H1 (cell line): ENCODE measurements around the gene ICAM3. TPM values are rescaled to one million over a fixed set of nuclear protein-coding genes. Genes with fewer than 3 reads are reported as not detected.
A peak's percentile ranks its signal among the peaks of the same experiment; 100 is the strongest.

Experiments
- CTCF ChIA-PET: fragments of 300-600 bp; sonication (Branson Sonifier 250); formaldehyde crosslinking; loops from one replicate; lab custom pipeline; 2021; ENCODE audit not compliant: partially characterized antibody; lab: Charles Lee
- POLR2A ChIA-PET: fragments of 300-600 bp; sonication (Branson Sonifier 250); formaldehyde crosslinking; loops from one replicate; lab custom pipeline; 2021; ENCODE audit warnings: inconsistent platforms; ENCODE audit not compliant: partially characterized antibody; lab: Charles Lee
- DNase-seq, 2 experiments: peaks; one replicate each; pipeline versions ENCODE4 v3.0.0 to v3.0.0-alpha.2; 2010 to 2022; ENCODE audit warnings: low spot score in 2 of 2, low read depth in 1 of 2, mixed read lengths in 1 of 2
- FAIRE-seq: peaks from 2 replicates; lab custom pipeline; 2011; peaks lifted over from hg19 to GRCh38; lab: Jason Lieb, UNC
- H2AFZ ChIP-seq: 2 replicates; pipeline ENCODE4 v1.8.1; 2012; ENCODE audit warnings: low read length, inconsistent platforms
- H2AK5ac ChIP-seq: 2 replicates; pipeline ENCODE4 v1.6.1; 2013; ENCODE audit warnings: low read depth, low read length
- H2BK120ac ChIP-seq: replicated peaks from 2 replicates; pipeline ENCODE3; 2013; ENCODE audit warnings: low read depth, low read length, inconsistent platforms
- H2BK12ac ChIP-seq: 2 replicates; pipeline ENCODE4 v1.6.1; 2013; ENCODE audit warnings: low read depth, low read length
- H2BK15ac ChIP-seq: 2 replicates; pipeline ENCODE4 v1.6.1; 2013; ENCODE audit warnings: low read length
- H2BK20ac ChIP-seq: 2 replicates; pipeline ENCODE4 v1.6.1; 2013; ENCODE audit warnings: low read length
- H2BK5ac ChIP-seq: 2 replicates; pipeline ENCODE4 v1.6.1; 2013; ENCODE audit warnings: low read depth, low read length
- H3K14ac ChIP-seq: 2 replicates; pipeline ENCODE4 v1.6.1; 2013; ENCODE audit warnings: inconsistent platforms; ENCODE audit not compliant: insufficient read length
- H3K18ac ChIP-seq: 2 replicates; pipeline ENCODE4 v1.6.1; 2013; ENCODE audit warnings: low read length; ENCODE audit errors: extremely low read depth
- H3K23ac ChIP-seq: 2 replicates; pipeline ENCODE4 v1.6.1; 2013; ENCODE audit warnings: inconsistent platforms; ENCODE audit not compliant: insufficient read length
- H3K23me2 ChIP-seq: 2 replicates; pipeline ENCODE4 v1.6.1; 2013; ENCODE audit warnings: low read depth, low read length
- H3K27ac ChIP-seq: 2 replicates; pipeline ENCODE4 v1.6.1; 2011; ENCODE audit warnings: low read depth, low read length, inconsistent platforms
- H3K27me3 ChIP-seq, 4 experiments: replicated peaks in 1 of 4; 1 replicate in 1 of 4; 2 replicates in 3 of 4; pipeline versions ENCODE4 v1.6.1 to v1.8.1; 2011 to 2013; ENCODE audit warnings: low read length in 3 of 4, mild to moderate bottlenecking in 3 of 4, inconsistent platforms in 2 of 4, mixed read lengths in 2 of 4, moderate library complexity in 1 of 4; ENCODE audit not compliant: control insufficient read depth in 3 of 4, insufficient read depth in 3 of 4; ENCODE audit errors: extremely low read depth in 1 of 4
- H3K36me3 ChIP-seq, 4 experiments: 2 replicates each; pipeline versions ENCODE4 v1.6.1 to v1.8.1; 2011 to 2013; ENCODE audit warnings: mild to moderate bottlenecking in 4 of 4, low read length in 3 of 4, moderate library complexity in 2 of 4, control low read depth in 1 of 4, inconsistent platforms in 1 of 4; ENCODE audit not compliant: insufficient read depth in 4 of 4, control insufficient read depth in 2 of 4
- H3K4ac ChIP-seq: replicated peaks from 2 replicates; pipeline ENCODE3; 2013; ENCODE audit warnings: low read length, low read depth, mixed read lengths, inconsistent platforms; ENCODE audit not compliant: insufficient read length
- H3K4me1 ChIP-seq, 4 experiments: replicated peaks in 1 of 4; 1 replicate in 1 of 4; 2 replicates in 3 of 4; pipeline versions ENCODE4 v1.6.1 to v1.8.1; 2011 to 2013; ENCODE audit warnings: low read length in 3 of 4, inconsistent platforms in 2 of 4, mixed read lengths in 1 of 4; ENCODE audit not compliant: insufficient read depth in 4 of 4, control insufficient read depth in 3 of 4
- H3K4me2 ChIP-seq, 2 experiments: 2 replicates each; pipeline versions ENCODE4 v1.6.1 to v1.8.1; 2011 to 2013; ENCODE audit warnings: low read depth in 2 of 2, low read length in 2 of 2, control low read depth in 1 of 2, inconsistent platforms in 1 of 2, mild to moderate bottlenecking in 1 of 2; ENCODE audit not compliant: insufficient read depth in 1 of 2
- H3K4me3 ChIP-seq, 4 experiments: fragments of 200-600, 300-600 bp in 1 of 4; sonication (generic), shearing (Covaris generic), sonication (Bioruptor Twin) in 1 of 4; 2 replicates each; pipeline versions ENCODE4 v1.5.1 to v1.8.1; 2011 to 2016; ENCODE audit warnings: low read length in 4 of 4, low read depth in 3 of 4, control low read depth in 2 of 4, inconsistent platforms in 2 of 4, mild to moderate bottlenecking in 2 of 4, mixed read lengths in 1 of 4, moderate library complexity in 1 of 4; ENCODE audit not compliant: insufficient read depth in 2 of 4; ENCODE audit errors: extremely low read depth in 1 of 4
- H3K56ac ChIP-seq: replicated peaks from 2 replicates; pipeline ENCODE3; 2013; ENCODE audit warnings: low read depth, mild to moderate bottlenecking, mixed read lengths, low read length, inconsistent platforms; ENCODE audit not compliant: insufficient read length
- H3K79me1 ChIP-seq: 2 replicates; pipeline ENCODE4 v1.6.1; 2013; ENCODE audit warnings: low read depth, low read length, control low read depth
- H3K79me2 ChIP-seq, 2 experiments: 2 replicates each; pipeline versions ENCODE4 v1.6.1 to v1.8.1; 2012 to 2013; ENCODE audit warnings: low read length in 2 of 2, mild to moderate bottlenecking in 2 of 2, inconsistent platforms in 1 of 2; ENCODE audit not compliant: insufficient read depth in 2 of 2, control insufficient read depth in 1 of 2
- H3K9ac ChIP-seq, 4 experiments: replicated peaks in 1 of 4; 1 replicate in 1 of 4; 2 replicates in 3 of 4; pipeline versions ENCODE4 v1.6.1 to v1.8.1; 2011 to 2013; ENCODE audit warnings: low read depth in 3 of 4, low read length in 3 of 4, control low read depth in 2 of 4, mild to moderate bottlenecking in 2 of 4, moderate library complexity in 2 of 4, inconsistent platforms in 1 of 4; ENCODE audit errors: extremely low read depth in 1 of 4
- H3K9me3 ChIP-seq, 2 experiments: 2 replicates each; pipeline versions ENCODE4 v1.6.1 to v1.8.1; 2012 to 2013; ENCODE audit warnings: mild to moderate bottlenecking in 2 of 2, moderate library complexity in 2 of 2, control low read depth in 1 of 2, inconsistent platforms in 1 of 2, low read depth in 1 of 2, low read length in 1 of 2, mixed read lengths in 1 of 2; ENCODE audit not compliant: insufficient read depth in 2 of 2
- H4K20me1 ChIP-seq, 2 experiments: replicated peaks in 1 of 2; 2 replicates each; pipeline versions ENCODE3 to v1.8.1; 2011 to 2013; ENCODE audit warnings: inconsistent platforms in 2 of 2, low read length in 2 of 2, mild to moderate bottlenecking in 1 of 2; ENCODE audit not compliant: insufficient read depth in 2 of 2, control insufficient read depth in 1 of 2
- H4K5ac ChIP-seq: 2 replicates; pipeline ENCODE4 v1.6.1; 2013; ENCODE audit warnings: low read length, low read depth, mixed read lengths, inconsistent platforms; ENCODE audit not compliant: insufficient read length
- H4K8ac ChIP-seq: 2 replicates; pipeline ENCODE4 v1.8.0; 2013; ENCODE audit warnings: mild to moderate bottlenecking, moderate library complexity, low read length, inconsistent platforms; ENCODE audit not compliant: insufficient read depth; ENCODE audit errors: extremely low read depth
- H4K91ac ChIP-seq: replicated peaks from 2 replicates; pipeline ENCODE3; 2013; ENCODE audit warnings: low read length, mixed read lengths, inconsistent platforms; ENCODE audit not compliant: insufficient read length
- ATF3 ChIP-seq: IDR thresholded peaks from 2 replicates; pipeline ENCODE4 v1.6.1; 2011; ENCODE audit warnings: low read depth, mild to moderate bottlenecking, low read length; ENCODE audit not compliant: insufficient read depth
- BACH1 ChIP-seq: IDR thresholded peaks from 2 replicates; pipeline ENCODE4 v1.6.1; 2012; ENCODE audit warnings: low read length, improper control_type of control experiment
- CHD1 ChIP-seq: IDR thresholded peaks from 2 replicates; pipeline ENCODE4 v1.6.1; 2012; ENCODE audit warnings: low read depth, low read length, improper control_type of control experiment
- CHD2 ChIP-seq: IDR thresholded peaks from 2 replicates; pipeline ENCODE4 v1.6.1; 2012; ENCODE audit warnings: low read length, improper control_type of control experiment
- CREB1 ChIP-seq: IDR thresholded peaks from 2 replicates; pipeline ENCODE4 v1.6.1; 2012; ENCODE audit warnings: inconsistent platforms
- CTBP2 ChIP-seq: IDR thresholded peaks from 2 replicates; pipeline ENCODE4 v1.7.0; 2011; ENCODE audit warnings: borderline replicate concordance, mild to moderate bottlenecking, moderate library complexity, mixed read lengths, low read length; ENCODE audit not compliant: insufficient read depth, insufficient read length
- EZH2 ChIP-seq: fragments of 200-600 bp; sonication (generic); IDR thresholded peaks from 2 replicates; pipeline ENCODE4 v1.7.1; 2012; ENCODE audit warnings: low read depth, mild to moderate bottlenecking, moderate library complexity, low read length, inconsistent platforms; ENCODE audit not compliant: severe bottlenecking
- GABPA ChIP-seq: IDR thresholded peaks from 2 replicates; pipeline ENCODE4 v1.6.1; 2011; ENCODE audit warnings: mild to moderate bottlenecking, low read length, moderate library complexity, borderline replicate concordance; ENCODE audit not compliant: insufficient read depth
- NRF1 ChIP-seq: IDR thresholded peaks from 2 replicates; pipeline ENCODE4 v1.6.1; 2011; ENCODE audit warnings: mild to moderate bottlenecking, low read depth, low read length, improper control_type of control experiment
- PHF8 ChIP-seq: fragments of 200-600 bp; sonication (generic); conservative IDR thresholded peaks from 2 replicates; pipeline ENCODE4 v1.7.1; 2012; ENCODE audit warnings: low read depth, mild to moderate bottlenecking, inconsistent platforms, low read length, moderate library complexity
- POLR2A ChIP-seq, 2 experiments: IDR thresholded peaks; 1 replicate in 1 of 2; 2 replicates in 1 of 2; pipeline ENCODE4 v1.6.1; 2011; ENCODE audit warnings: low read depth in 2 of 2, low read length in 2 of 2, mild to moderate bottlenecking in 2 of 2; ENCODE audit errors: control extremely low read depth in 1 of 2
- RXRA ChIP-seq: IDR thresholded peaks from 2 replicates; pipeline ENCODE4 v1.6.1; 2011; ENCODE audit warnings: low read depth, mild to moderate bottlenecking, low read length, moderate library complexity; ENCODE audit not compliant: insufficient read depth
- TAF7 ChIP-seq: optimal IDR thresholded peaks from 2 replicates; pipeline ENCODE3; 2011; ENCODE audit warnings: low read depth, mild to moderate bottlenecking, inconsistent platforms, low read length, moderate library complexity, borderline replicate concordance
- TEAD4 ChIP-seq: IDR thresholded peaks from 2 replicates; pipeline ENCODE4 v1.6.1; 2012; ENCODE audit warnings: low read depth, low read length, inconsistent platforms, mixed read lengths
- YY1 ChIP-seq: IDR thresholded peaks from 2 replicates; pipeline ENCODE4 v1.6.1; 2011; ENCODE audit warnings: low read depth, mild to moderate bottlenecking, low read length
- WGBS, 2 experiments: shearing (Covaris generic) in 1 of 2; methylation state at CpG; one replicate each; pipeline versions ENCODE4 v1.1.6 to v1.1.7; 2013 to 2015; ENCODE audit warnings: low lambda C conversion rate in 2 of 2, mixed read lengths in 2 of 2, inconsistent platforms in 1 of 2, low coverage in 1 of 2, missing lambda C conversion rate in 1 of 2; ENCODE audit not compliant: insufficient replicate concordance in 2 of 2, insufficient coverage in 1 of 2, insufficient read length in 1 of 2; ENCODE audit errors: extremely low coverage in 1 of 2, missing lambda C conversion rate in 1 of 2; 5-methylcytosine and 5-hydroxymethylcytosine counted together
- polyA plus RNA-seq, 7 experiments: library from polyadenylated mRNA; depleted of rRNA in 3 of 7; stranded (reverse) in 5 of 7; unstranded in 2 of 7; fragments of >200 nt in 5 of 7; fragments of 200-250 nt in 2 of 7; gene quantifications; 1 replicate in 5 of 7; 2 replicates in 1 of 7; 4 replicates in 1 of 7; pipeline versions ENCODE4 v1.2.1 to v1.2.3, GENCODE V29; 2011 to 2013; ENCODE audit warnings: missing spikeins in 2 of 7, mixed read lengths in 2 of 7
- total RNA-seq: library from RNA; stranded (reverse); fragmentation: NEBNext Ultra II Directional; extraction: Animal tissue kit (Norgen Biotek cat#: 25700); gene quantifications from 2 replicates; pipeline ENCODE4 v1.2.1, GENCODE V29; 2021

ICAM3 gene
- total and polyA plus RNA-seq, 2 of the 8 experiments (the other 6 are each of a cell fraction or from before 2014, with no cell fraction given): 15.4 to 16.5 TPM

- Histone ChIP-seq H3K4me2 (no peak overlapping the region), H2BK15ac (no peak overlapping the region), H3K23me2 (0 out of 2 replicates have a peak, but pooled peaks cover 2% of the 10 kb centered on the region), H3K14ac (no peak overlapping the region), H4K20me1 (peaks cover 3 to 6% of the 10 kb centered on the region in 2 experiments), H2BK5ac (no peak overlapping the region), H2BK12ac (no peak overlapping the region), H2BK120ac (no peak overlapping the region), H3K27me3 (no peaks in the 10 kb centered on the region), H3K36me3 (peaks cover 0 to 18% (median 8%) of the 10 kb centered on the region in 4 experiments; a peak in 5 of 8 replicates), H3K18ac (no peak overlapping the region), H3K4ac (no peak overlapping the region), H3K4me3 (no peak overlapping the region), H3K79me2 (no peaks in the 10 kb centered on the region), H3K4me1 (no peaks in the 10 kb centered on the region), H3K9me3 (no peaks in the 10 kb centered on the region), H4K8ac (0 out of 2 replicates have a peak overlapping the region, but pooled peaks have one; percentile 2), H3K9ac (no peak overlapping the region), H4K91ac (no peak overlapping the region), H2BK20ac (no peak overlapping the region), H3K27ac (no peak overlapping the region), H2AFZ (no peak overlapping the region), H4K5ac (no peak overlapping the region), H3K23ac (no peak overlapping the region), H3K56ac (no peak overlapping the region), H2AK5ac (no peak overlapping the region), H3K79me1 (peaks cover 2% of the 10 kb centered on the region; the same call in 1 of the 2 replicates)
- WGBS, 2 experiments: 88% methylated on average over 17 of the region's 18 CpGs; no CpG with 5 or more reads in 1 of the 2 experiments
- no peak for FAIRE-seq
- ChIA-PET CTCF (interaction anchor here (0.6 to 1.5 kb wide), 4 partner anchors 26 to 579 kb away, joined by 3 to 5 read pairs (median 4); no protein-coding TSS in a partner anchor), POLR2A (no interaction called here)
- peak in 1 of 2 experiments; percentile 43 for DNase-seq
- TF ChIP-seq CHD1: no peak
- no peak for TF ChIP-seq GABPA
- TF ChIP-seq BACH1: no peak
- TF ChIP-seq TEAD4: no peak
- no peak for TF ChIP-seq CREB1
- TF ChIP-seq TAF7: no peak
- no peak for TF ChIP-seq CHD2
- no peak for TF ChIP-seq YY1
- TF ChIP-seq ATF3: no peak
- TF ChIP-seq NRF1: no peak
- no peak for TF ChIP-seq EZH2
- TF ChIP-seq PHF8: no peak
- TF ChIP-seq CTBP2: no peak
- no peak for TF ChIP-seq RXRA
- TF ChIP-seq POLR2A (IDR thresholded peaks at IDR 0.05; ENCODE audit: control extremely low read depth in 1 of 2, low read depth in 2 of 2, low read length in 2 of 2): no peak
Measured at GRCh38 chr19:10362259-10362658, 22.8 kb upstream of the ICAM3 start.
